ENCODE measurements around the gene CD200. TPM values are rescaled to one million over a fixed set of nuclear protein-coding genes. Genes with fewer than 3 reads are reported as not detected.

CD200 gene
- total RNA-seq, 8 experiments from 2014 or later = 1.0 to 79.1 (median 65.7) TPM; not detected in 1

DNA sequence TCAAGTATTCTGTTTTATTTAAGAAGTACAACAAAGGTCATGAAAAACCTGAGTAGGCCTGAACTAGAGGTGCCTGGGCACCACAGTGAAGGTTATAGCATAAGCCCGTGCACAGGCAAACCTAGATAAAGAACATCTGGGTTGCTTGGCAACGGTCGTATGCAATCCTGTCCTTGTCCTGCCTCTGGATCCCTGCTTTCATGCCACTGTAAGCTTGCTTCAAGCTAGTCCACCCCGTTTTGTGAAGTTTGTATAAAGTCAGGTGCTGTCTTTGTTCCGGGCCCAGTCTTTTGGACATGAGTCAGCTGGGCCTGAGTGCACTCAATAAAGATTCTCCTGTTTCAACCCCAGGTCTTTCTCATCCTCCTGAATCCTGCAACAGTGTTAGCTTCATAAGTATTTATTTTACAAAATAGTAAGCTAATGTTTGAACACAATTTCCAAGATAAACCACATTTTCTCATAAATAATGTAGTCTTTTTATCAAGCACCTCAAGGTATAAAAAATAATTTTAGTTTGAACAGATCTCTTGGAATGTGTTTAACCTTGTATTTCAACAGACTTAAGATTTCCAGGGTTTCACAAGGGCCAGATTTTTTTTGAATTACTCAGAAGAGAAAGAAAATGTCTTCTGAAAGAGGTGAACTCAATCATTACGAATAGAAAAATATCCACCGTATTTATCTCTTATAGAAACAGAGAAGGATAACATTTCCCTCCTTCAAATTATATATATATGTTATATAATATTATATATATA lies 24.6 kb upstream of the CD200 start:
- Histone ChIP-seq H3K27ac (no peak overlapping the region), H3K4me1 (replicated peaks in 1 of 2) (peaks cover 17 to 26% of the 10 kb centered on the region in 2 donors), H3K4me3 (no peak overlapping the region)
- 25 to 68% (median 52%) methylated on average over 2 to 7 of the region's 7 CpGs; no CpG with 5 or more reads in 1 of the 10 experiments for WGBS, 10 experiments
- in situ Hi-C loops (cut with MboI; ENCODE audit: low pct_unique_long_range_greater_than_20kb in 2 of 9, low sequenced_read_pairs in 9 of 9, unreplicated experiment in 9 of 9) = no loop called here
- peak in 7 of 8 experiments; percentile 21 to 96 (median 94) for ATAC-seq (replicated peaks in 6 of 8)

DNA sequence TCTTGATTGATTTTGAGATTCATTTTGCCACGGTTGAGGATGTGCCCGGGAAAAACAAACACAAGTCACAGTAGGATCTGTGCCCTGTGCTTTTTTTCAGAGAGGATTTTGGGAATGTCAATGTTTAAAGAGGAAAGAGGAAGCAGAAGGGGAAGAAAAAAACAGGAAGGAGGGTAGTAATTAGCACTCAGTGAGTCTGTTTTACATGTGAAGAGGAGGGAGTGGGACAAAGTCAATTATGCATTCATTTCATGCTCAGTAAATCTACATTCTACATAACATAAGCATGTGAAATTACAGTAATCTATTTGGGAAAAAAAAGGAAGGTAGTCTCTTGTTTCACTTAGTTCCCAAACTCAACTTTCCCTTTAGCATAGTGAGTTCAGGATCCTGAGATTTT lies 18.3 kb upstream of the CD200 start:
- in situ Hi-C loops (cut with MboI; ENCODE audit: low pct_unique_long_range_greater_than_20kb in 2 of 9, low sequenced_read_pairs in 9 of 9, unreplicated experiment in 9 of 9) = no loop called here
- 10 to 93% (median 57%) methylated on average over 2 of the region's 2 CpGs for WGBS, 10 experiments
- Histone ChIP-seq H3K27ac (no peak overlapping the region), H3K4me1 (replicated peaks in 1 of 2) (no peaks in the 10 kb centered on the region), H3K4me3 (no peak overlapping the region)
- ATAC-seq (replicated peaks in 6 of 8) = peak in 3 of 8 experiments; percentile 48 to 69 (median 54)

DNA sequence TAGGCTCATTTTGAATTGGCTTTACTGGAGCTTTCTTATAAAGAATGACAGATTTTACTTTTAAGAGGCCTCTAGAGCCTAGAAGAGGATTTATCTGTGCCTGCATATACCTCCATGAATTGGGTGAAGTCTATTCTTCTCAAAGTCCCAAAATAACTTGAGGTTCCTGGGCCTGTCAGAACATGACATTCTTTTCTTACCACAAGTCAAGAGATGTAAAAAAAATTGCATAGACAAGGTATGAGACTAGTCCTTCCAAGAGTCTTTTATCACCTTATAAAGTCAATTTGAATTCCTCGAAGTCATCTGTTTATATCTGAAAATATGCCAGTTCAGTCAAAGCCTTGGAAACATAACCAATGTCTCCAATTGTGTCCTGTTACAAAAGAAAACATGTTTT lies 17.2 kb upstream of the CD200 start:
- in situ Hi-C loops (cut with MboI; ENCODE audit: low pct_unique_long_range_greater_than_20kb in 2 of 9, low sequenced_read_pairs in 9 of 9, unreplicated experiment in 9 of 9) = no loop called here

DNA sequence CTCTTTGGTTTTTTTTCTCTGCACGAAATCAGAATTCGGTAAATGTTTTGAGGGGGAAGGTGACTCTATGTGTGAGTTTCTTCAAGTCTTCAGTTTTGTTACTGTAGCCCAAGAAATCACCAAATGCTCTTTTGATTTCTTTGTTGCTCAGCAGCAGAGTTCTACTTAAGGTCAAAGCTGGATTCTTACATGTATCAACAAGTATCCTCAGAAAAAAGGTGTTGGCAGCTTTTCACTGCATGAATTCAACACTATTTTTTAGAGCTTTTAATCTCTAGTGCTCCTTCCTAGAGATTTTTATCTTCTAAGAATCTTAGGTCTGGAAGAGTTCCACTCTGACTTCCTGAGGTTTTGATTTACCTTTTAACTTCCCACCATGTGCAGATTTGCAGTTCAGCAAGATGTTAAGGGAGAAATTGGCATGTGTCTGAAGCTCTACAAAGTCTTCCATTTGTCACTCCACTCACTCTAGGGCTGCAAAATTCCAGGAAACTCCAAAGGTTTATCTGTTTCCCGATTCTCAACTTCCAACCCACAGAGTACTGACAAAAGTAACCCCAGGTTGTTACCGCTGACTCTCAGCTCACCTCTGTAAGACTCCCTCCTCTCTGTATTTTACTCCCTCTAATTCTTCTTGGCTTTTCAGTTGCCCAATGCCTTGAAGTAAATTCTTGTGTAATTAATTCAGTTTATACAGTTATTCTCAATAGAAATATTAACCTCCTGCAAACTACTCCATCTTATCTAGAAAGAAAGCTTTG lies 13.3 kb upstream of the CD200 start:
- no peaks in the 10 kb centered on the region for H3K4me1 ChIP-seq (replicated peaks in 1 of 2)
- in situ Hi-C loops (cut with MboI; ENCODE audit: low pct_unique_long_range_greater_than_20kb in 2 of 9, low sequenced_read_pairs in 9 of 9, unreplicated experiment in 9 of 9) = loop anchor here in 2 of 9 experiments (10.0 kb wide), 2 partner anchors 195 to 205 kb away; no protein-coding TSS in a partner anchor
- ATAC-seq (replicated peaks in 6 of 8) = no peak
- H3K27ac ChIP-seq = no peak overlapping the region
- WGBS, 10 experiments = 0 to 100% (median 78%) methylated on average over 1 to 4 of the region's 4 CpGs; no CpG with 5 or more reads in 1 of the 10 experiments
- H3K4me3 ChIP-seq = no peak overlapping the region

More for the DNA sequence above, 17.2 kb upstream of the CD200 start:
- Histone ChIP-seq H3K4me1 (replicated peaks in 1 of 2) (no peaks in the 10 kb centered on the region), H3K27ac (no peak overlapping the region), H3K4me3 (no peak overlapping the region)
- WGBS, 10 experiments = 0 to 89% (median 12%) methylated on average over 1 of the region's 1 CpG
- ATAC-seq (replicated peaks in 6 of 8) = no peak

DNA sequence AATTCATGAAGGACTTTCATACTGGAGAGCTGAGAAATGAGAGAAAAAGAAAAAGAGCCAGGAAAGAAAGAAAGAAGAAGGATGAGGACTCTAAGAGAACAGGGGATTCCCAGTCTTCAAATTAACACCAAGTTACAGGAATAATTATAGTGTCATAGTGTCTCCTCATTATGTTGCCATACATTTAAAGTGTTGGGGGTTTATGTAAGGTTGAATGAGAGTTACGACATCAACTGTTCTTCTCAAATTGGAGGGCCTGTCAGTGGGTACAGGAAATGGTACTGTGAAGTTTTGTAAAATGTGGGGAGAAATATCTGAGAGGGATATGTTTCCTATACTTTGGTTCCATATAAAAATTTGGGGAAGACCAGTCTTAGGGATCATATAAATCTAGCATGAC lies 12.3 kb upstream of the CD200 start:
- no peak for ATAC-seq (replicated peaks in 6 of 8)
- no peaks in the 10 kb centered on the region for H3K4me1 ChIP-seq (replicated peaks in 1 of 2)
- WGBS, 10 experiments = 38 to 100% (median 85%) methylated on average over 1 of the region's 1 CpG; no CpG with 5 or more reads in 1 of the 10 experiments
- H3K4me3 ChIP-seq = no peak overlapping the region
- in situ Hi-C loops (cut with MboI; ENCODE audit: low pct_unique_long_range_greater_than_20kb in 2 of 9, low sequenced_read_pairs in 9 of 9, unreplicated experiment in 9 of 9) = loop anchor here in 2 of 9 experiments (10.0 kb wide), 2 partner anchors 194 to 204 kb away; no protein-coding TSS in a partner anchor
- H3K27ac ChIP-seq = no peak overlapping the region

DNA sequence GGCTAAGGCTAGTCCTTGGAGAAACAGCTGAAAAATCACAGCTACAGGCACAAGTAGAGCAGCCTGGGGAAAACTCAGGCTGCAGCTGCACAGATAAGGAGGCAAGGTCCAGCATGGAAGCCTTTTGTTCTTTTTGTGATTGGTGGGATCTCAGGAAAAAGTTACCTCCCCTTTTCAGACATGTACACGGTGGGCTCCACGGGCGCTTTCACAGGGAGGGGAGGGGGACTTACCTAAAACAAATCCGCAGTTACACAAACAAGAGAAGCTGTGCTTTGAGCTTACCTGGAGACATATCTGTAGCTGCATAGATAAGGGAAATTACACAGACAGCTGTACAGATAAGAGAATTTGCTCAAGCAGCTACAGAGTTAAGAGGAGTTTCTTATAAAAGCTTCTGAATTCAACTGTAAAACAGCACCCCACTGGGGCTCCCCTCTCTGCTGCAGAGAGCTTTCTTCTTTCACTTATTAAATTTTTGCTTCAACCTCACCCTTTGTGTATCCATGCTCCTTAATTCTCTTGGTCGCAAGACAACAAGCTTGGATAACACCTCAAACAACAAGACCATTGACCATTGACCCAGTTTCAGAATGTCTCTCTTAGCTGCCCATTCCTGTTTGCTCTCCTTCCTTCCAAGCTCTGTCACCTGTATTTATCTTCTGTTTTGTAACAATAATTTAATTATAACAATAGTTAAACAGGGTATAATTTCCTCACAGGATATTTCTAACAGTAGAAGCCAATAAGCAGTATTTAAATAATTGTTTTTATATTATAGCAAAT lies 10.9 kb upstream of the CD200 start:
- Histone ChIP-seq H3K4me1 (replicated peaks in 1 of 2) (no peaks in the 10 kb centered on the region), H3K27ac (no peak overlapping the region), H3K4me3 (no peak overlapping the region)
- 0 to 100% (median 43%) methylated on average over 1 to 5 of the region's 5 CpGs; no CpG with 5 or more reads in 1 of the 10 experiments for WGBS, 10 experiments
- in situ Hi-C loops (cut with MboI; ENCODE audit: low pct_unique_long_range_greater_than_20kb in 2 of 9, low sequenced_read_pairs in 9 of 9, unreplicated experiment in 9 of 9) = loop anchor here in 2 of 9 experiments (10.0 kb wide), 2 partner anchors 193 to 203 kb away; no protein-coding TSS in a partner anchor
- ATAC-seq (replicated peaks in 6 of 8) = no peak

DNA sequence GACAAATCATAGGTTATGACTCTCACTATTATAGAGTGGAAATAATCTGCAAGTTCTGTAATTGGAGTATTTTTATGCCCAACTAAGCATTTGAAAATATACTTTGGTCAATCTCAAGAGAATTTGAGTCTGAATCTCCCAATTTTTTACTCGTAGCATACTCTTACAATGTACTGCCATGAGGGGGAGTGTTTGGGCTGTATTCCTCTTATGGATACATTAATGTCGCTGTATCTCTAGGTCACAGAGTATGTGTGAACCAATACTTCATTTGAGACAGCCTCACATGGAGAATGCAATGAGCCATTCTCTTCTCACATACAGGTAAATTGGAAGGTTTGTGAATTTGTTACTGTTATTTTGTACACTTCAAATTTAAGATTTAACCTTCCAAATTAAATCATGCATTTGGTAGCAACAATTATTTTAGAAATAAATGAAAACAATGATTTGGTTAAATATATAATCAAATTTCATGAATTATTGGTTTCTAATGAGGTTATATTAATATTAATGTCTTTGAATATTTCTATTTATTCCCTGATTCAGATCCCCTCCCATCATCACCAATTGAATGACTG lies 5.5 kb upstream of the CD200 start:
- 0 to 37% (median 11%) methylated on average over 1 to 2 of the region's 2 CpGs; no CpG with 5 or more reads in 3 of the 10 experiments for WGBS, 10 experiments
- Histone ChIP-seq H3K27ac (no peak overlapping the region), H3K4me3 (no peak overlapping the region), H3K4me1 (replicated peaks in 1 of 2) (no peaks in the 10 kb centered on the region)
- ATAC-seq (replicated peaks in 6 of 8) = peak; percentile 74 to 91 (median 86)
- in situ Hi-C loops (cut with MboI; ENCODE audit: low pct_unique_long_range_greater_than_20kb in 2 of 9, low sequenced_read_pairs in 9 of 9, unreplicated experiment in 9 of 9) = loop anchor here in 3 of 9 experiments (10.0 to 25.0 kb wide), 3 partner anchors 185 to 197 kb away; no protein-coding TSS in a partner anchor

DNA sequence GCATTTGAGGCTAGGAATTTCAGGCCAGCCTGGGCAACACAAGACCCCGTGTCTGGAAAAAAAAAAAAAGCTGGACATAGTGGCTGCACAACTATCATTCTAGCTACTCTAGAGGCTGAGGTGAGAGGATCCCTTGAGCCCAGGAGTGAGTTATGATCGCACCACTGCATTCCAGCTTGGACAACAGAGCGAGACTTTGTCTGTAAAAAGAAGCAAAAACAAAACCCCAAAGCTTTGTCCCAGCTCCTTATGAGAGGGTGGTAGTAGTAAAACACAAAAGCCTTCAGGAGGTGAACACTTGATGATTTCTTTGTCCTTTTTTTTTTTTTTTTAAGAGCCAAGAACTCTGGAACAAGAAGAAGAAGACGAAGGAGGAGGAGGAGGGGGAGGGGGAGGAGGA lies 1.1 kb upstream of the CD200 start:
- H3K27ac ChIP-seq = no peak overlapping the region
- H3K4me1 ChIP-seq (replicated peaks in 1 of 2) = peaks cover 0 to 17% of the 10 kb centered on the region in 2 donors
- H3K4me3 ChIP-seq = no peak overlapping the region
- ATAC-seq (replicated peaks in 6 of 8) = no peak
- 60 to 100% (median 86%) methylated on average over 1 to 2 of the region's 4 CpGs; no CpG with 5 or more reads in 4 of the 10 experiments for WGBS, 10 experiments
- in situ Hi-C loops (cut with MboI; ENCODE audit: low pct_unique_long_range_greater_than_20kb in 2 of 9, low sequenced_read_pairs in 9 of 9, unreplicated experiment in 9 of 9) = loop anchor here in 1 of 9 experiments (25.0 kb wide), 1 partner anchor 180 kb away; no protein-coding TSS in a partner anchor

DNA sequence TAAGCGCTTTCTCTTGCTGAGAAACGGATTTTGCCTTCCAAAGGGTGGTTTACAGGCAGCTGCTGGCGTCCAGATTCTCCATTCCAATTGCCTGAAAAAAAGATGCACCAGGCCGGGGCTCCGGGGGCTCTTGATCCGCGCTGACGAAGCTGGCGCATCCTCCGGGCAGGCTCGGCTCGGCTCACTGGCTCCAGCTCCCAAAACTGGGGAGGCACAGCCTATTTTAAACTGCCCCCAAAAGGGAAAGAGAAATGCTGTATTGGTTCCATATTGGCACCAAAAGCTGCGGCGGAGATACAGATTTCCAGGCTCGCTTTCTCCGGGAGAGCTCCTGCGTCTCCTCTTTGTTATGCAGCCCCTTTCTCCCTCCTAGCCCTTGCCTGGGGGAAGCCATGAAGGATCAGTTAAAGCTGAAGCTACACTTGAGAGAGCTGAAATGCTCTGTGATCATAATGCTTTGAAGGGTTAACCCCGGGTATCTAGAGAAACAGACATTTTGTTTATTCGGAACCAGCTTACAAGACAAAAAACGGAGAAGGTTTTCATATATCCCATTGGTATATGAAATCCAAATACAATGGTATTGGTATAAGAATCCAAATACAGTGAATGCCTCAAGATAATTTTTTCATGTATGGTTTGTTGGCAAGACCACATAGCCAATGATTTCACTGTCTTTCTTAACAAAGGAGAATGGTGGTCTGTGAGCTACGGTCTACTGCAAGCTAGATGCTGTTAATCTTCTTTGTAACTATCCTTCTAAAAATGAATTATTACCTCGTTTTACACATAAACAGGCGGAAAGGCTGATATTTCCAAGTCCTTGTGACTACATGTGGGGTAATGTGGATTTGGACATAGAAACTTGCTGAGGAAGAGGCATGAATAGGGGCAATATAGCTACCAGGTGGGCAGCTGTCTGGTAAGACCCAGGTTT lies 693 bp downstream of the CD200 start:
- Histone ChIP-seq H3K4me1 (replicated peaks in 1 of 2) (peaks cover 3 to 33% of the 10 kb centered on the region in 2 donors), H3K27ac (peak overlapping the region; percentile 83 to 96), H3K4me3 (peak overlapping the region; percentile 56 to 75 (median 66))
- WGBS, 10 experiments = 0 to 16% (median 4%) methylated on average over 4 to 14 of the region's 23 CpGs
- in situ Hi-C loops (cut with MboI; ENCODE audit: low pct_unique_long_range_greater_than_20kb in 2 of 9, low sequenced_read_pairs in 9 of 9, unreplicated experiment in 9 of 9) = loop anchor here in 1 of 9 experiments (25.0 kb wide), 1 partner anchor 179 kb away; no protein-coding TSS in a partner anchor
- ATAC-seq (replicated peaks in 6 of 8) = peak in 6 of 8 experiments; percentile 59 to 77 (median 74)

DNA sequence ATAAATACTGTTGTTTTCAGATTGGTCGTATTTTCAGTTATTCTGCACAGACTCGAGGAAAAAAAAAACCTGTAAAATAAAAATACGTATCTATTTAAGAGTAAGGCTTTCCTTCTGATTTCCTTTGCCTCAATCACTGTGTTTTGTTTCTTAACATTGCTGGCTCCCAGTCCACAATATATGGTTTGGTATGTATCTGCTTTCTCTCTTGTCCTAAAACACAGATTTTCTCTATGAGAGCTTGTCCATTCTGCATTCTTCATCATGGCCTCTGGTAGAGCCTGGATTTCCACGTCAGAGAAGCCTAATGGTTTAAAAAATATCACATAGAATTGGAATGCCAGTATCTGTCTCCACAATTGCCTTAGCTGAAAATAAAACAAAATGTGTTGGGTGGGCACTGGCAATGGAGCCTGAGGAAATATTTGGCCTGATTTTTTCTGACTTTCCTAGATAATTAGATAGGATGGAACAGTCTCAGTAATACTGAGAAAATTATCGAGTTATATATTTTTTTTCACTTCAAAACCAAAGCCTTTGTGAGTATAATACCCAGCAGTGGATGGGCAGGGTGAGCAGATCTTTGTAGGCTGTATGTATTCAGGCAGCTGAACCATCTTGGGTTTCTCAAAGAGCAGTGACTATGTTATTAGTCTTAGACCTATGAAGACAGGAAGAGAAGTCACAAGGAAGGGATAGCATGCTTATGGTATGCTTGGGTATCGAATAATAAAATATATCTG lies 1.9 kb downstream of the CD200 start:
- Histone ChIP-seq H3K4me3 (peak overlapping the region; percentile 56 to 75 (median 66)), H3K27ac (peak overlapping the region in 1 of 2 donors; percentile 96), H3K4me1 (replicated peaks in 1 of 2) (peaks cover 3 to 37% of the 10 kb centered on the region in 2 donors)
- in situ Hi-C loops (cut with MboI; ENCODE audit: low pct_unique_long_range_greater_than_20kb in 2 of 9, low sequenced_read_pairs in 9 of 9, unreplicated experiment in 9 of 9) = loop anchor here in 1 of 9 experiments (25.0 kb wide), 1 partner anchor 177 kb away; no protein-coding TSS in a partner anchor
- ATAC-seq (replicated peaks in 6 of 8) = no peak
- 16 to 68% (median 32%) methylated on average over 2 to 6 of the region's 6 CpGs for WGBS, 10 experiments

DNA sequence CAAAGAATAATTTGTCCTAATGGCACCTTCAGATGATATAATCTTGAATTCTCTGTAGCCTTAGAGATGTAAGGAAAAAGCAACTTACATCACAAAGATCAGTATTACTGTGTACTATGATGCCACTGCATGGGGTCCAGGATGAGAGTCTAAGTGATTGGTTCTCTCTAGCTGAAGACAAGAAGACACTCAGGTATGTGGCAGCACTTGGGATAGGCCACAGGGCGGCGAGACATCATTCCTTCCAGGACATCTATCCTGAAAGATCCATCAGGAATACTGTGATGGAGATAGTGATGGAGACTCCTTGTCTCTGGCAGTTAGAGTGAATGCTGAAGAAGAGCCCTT lies 2.5 kb downstream of the CD200 start:
- Histone ChIP-seq H3K27ac (no peak overlapping the region), H3K4me3 (peak overlapping the region in 4 of 5 donors; percentile 57 to 75 (median 68)), H3K4me1 (replicated peaks in 1 of 2) (peaks cover 3 to 37% of the 10 kb centered on the region in 2 donors)
- in situ Hi-C loops (cut with MboI; ENCODE audit: low pct_unique_long_range_greater_than_20kb in 2 of 9, low sequenced_read_pairs in 9 of 9, unreplicated experiment in 9 of 9) = loop anchor here in 1 of 9 experiments (25.0 kb wide), 1 partner anchor 177 kb away; no protein-coding TSS in a partner anchor
- ATAC-seq (replicated peaks in 6 of 8) = no peak
- WGBS, 10 experiments = 7 to 100% (median 80%) methylated on average over 1 to 2 of the region's 2 CpGs; no CpG with 5 or more reads in 4 of the 10 experiments

Measured in motor neuron (in vitro differentiated cells).